Keratinocyte (primary cell): Measurements from ENCODE around the gene PAPPA. TPM values are rescaled to one million over a fixed set of nuclear protein-coding genes. Genes with fewer than 3 reads are reported as not detected.

Experiments
- DNase-seq: peaks from one replicate; pipeline ENCODE4 v3.0.0-alpha.2; 2011; ENCODE audit warnings: low read depth, missing footprints, low spot score
- FAIRE-seq: peaks from 2 replicates; lab custom pipeline; 2011; peaks lifted over from hg19 to GRCh38; lab: Jason Lieb, UNC
- H2AFZ ChIP-seq: 2 replicates; pipeline ENCODE4 v1.6.0; 2012; ENCODE audit warnings: low read length, control low read depth, inconsistent platforms; ENCODE audit not compliant: control insufficient read depth
- H3K27ac ChIP-seq: 2 replicates; pipeline ENCODE4 v1.5.1; 2011; ENCODE audit warnings: low read length; ENCODE audit not compliant: control insufficient read depth, insufficient read depth
- H3K27me3 ChIP-seq: 3 replicates; pipeline ENCODE4 v1.6.0; 2011; ENCODE audit warnings: low read length; ENCODE audit not compliant: control insufficient read depth, insufficient read depth; ENCODE audit errors: extremely low read depth
- H3K36me3 ChIP-seq, 2 experiments: 2 replicates in 1 of 2; 3 replicates in 1 of 2; pipeline ENCODE4 v1.5.1; 2011; ENCODE audit warnings: low read length in 2 of 2, mild to moderate bottlenecking in 1 of 2; ENCODE audit not compliant: control insufficient read depth in 2 of 2, insufficient read depth in 2 of 2; ENCODE audit errors: extremely low read depth in 1 of 2
- H3K4me1 ChIP-seq: 3 replicates; pipeline ENCODE4 v1.5.1; 2011; ENCODE audit warnings: low read length; ENCODE audit not compliant: control insufficient read depth, insufficient read depth; ENCODE audit errors: extremely low read depth
- H3K4me2 ChIP-seq: 3 replicates; pipeline ENCODE4 v1.6.0; 2011; ENCODE audit warnings: low read depth, low read length; ENCODE audit not compliant: control insufficient read depth, insufficient read depth; ENCODE audit errors: extremely low read depth
- H3K4me3 ChIP-seq, 3 experiments: fragments of 200-600 bp in 1 of 3; sonication (generic) in 1 of 3; 2 replicates in 2 of 3; 3 replicates in 1 of 3; pipeline ENCODE4 v1.5.1; 2011 to 2016; ENCODE audit warnings: low read length in 3 of 3, mild to moderate bottlenecking in 3 of 3, control low read depth in 2 of 3, inconsistent platforms in 1 of 3, low read depth in 1 of 3, mixed read lengths in 1 of 3, mixed run types in 1 of 3, moderate library complexity in 1 of 3; ENCODE audit not compliant: control insufficient read depth in 2 of 3, insufficient read depth in 2 of 3; ENCODE audit errors: extremely low read depth in 1 of 3
- H3K79me2 ChIP-seq: 2 replicates; pipeline ENCODE4 v1.6.0; 2012; ENCODE audit warnings: low read length; ENCODE audit not compliant: control insufficient read depth, insufficient read depth
- H3K9ac ChIP-seq: 3 replicates; pipeline ENCODE4 v1.6.0; 2011; ENCODE audit warnings: low read length; ENCODE audit not compliant: control insufficient read depth, insufficient read depth; ENCODE audit errors: extremely low read depth
- H3K9me1 ChIP-seq: 3 replicates; pipeline ENCODE4 v1.6.0; 2011; ENCODE audit warnings: low read length; ENCODE audit not compliant: control insufficient read depth, insufficient read depth; ENCODE audit errors: extremely low read depth
- H3K9me3 ChIP-seq: 2 replicates; pipeline ENCODE4 v1.5.1; 2012; ENCODE audit warnings: low read depth, low read length; ENCODE audit not compliant: control insufficient read depth
- H4K20me1 ChIP-seq: 3 replicates; pipeline ENCODE4 v1.6.0; 2011; ENCODE audit warnings: low read length; ENCODE audit not compliant: control insufficient read depth, insufficient read depth; ENCODE audit errors: extremely low read depth
- EZH2 ChIP-seq: IDR thresholded peaks from one replicate; pipeline ENCODE4 v1.6.1; 2012; ENCODE audit warnings: inconsistent platforms, mild to moderate bottlenecking, low read length, moderate library complexity
- dilution Hi-C: fragments of 300-500 bp; cut with MboI; formaldehyde crosslinking; loops from one replicate; pipeline ENCODE4 v1.7.0; 2020; ENCODE audit warnings: low sequenced_read_pairs; ENCODE audit not compliant: extremely low pct_ligation_motif_present
- polyA plus RNA-seq, 5 experiments: library from polyadenylated mRNA; depleted of rRNA in 3 of 5; stranded (reverse) in 3 of 5; stranded (forward) in 1 of 5; unstranded in 1 of 5; fragments of >200 nt; gene quantifications; 1 replicate in 1 of 5; 2 replicates in 3 of 5; 3 replicates in 1 of 5; pipeline versions ENCODE4 v1.2.1 to v1.2.3, GENCODE V29; 2011 to 2012; ENCODE audit warnings: missing spikeins in 2 of 5, low read depth in 1 of 5, low replicate concordance in 1 of 5
- TF ChIP-seq, protein P1 (sequence below), 3 experiments: IDR thresholded peaks in 1 of 3; conservative IDR thresholded peaks in 1 of 3; optimal IDR thresholded peaks in 1 of 3; 2 replicates in 2 of 3; 3 replicates in 1 of 3; pipeline versions ENCODE3 to v1.5.1; 2011; ENCODE audit warnings: low read length in 3 of 3, mild to moderate bottlenecking in 3 of 3, moderate library complexity in 2 of 3, control low read depth in 1 of 3, inconsistent platforms in 1 of 3; ENCODE audit not compliant: insufficient read depth in 2 of 3; ENCODE audit errors: extremely low read depth in 1 of 3

PAPPA gene
- polyA plus RNA-seq, 1 donor (not counting 4 experiments of a cell fraction or from before 2014, with no cell fraction given), result 0.77 TPM

DNA sequence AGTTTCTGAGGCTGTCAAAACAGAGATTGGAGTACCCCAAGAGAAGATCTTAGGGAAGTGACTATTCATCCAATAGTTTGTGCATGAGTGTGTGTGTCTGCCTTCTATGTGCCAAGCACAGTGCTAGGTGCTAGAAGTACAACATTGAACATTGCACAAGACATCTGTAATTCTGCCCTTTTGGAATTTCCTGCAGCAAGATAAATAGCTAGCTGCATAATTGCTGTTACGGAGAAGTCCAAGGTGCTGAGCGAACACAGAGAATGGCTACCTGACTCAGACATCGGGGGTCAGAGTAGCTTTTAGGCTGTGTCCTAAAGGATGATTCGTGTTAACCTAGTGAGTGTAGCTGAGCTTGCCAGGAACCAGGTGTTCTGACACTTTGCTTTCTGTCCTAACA lies 44.8 kb downstream of the PAPPA start:
- H3K27ac ChIP-seq, result no peak overlapping the region
- no peak overlapping the region for H3K4me3 ChIP-seq
- H3K9ac ChIP-seq, result no peak overlapping the region
- no peaks in the 10 kb centered on the region for H3K36me3 ChIP-seq
- no peak overlapping the region for H2AFZ ChIP-seq
- no peak for TF ChIP-seq EZH2
- TF ChIP-seq, protein P1, sequence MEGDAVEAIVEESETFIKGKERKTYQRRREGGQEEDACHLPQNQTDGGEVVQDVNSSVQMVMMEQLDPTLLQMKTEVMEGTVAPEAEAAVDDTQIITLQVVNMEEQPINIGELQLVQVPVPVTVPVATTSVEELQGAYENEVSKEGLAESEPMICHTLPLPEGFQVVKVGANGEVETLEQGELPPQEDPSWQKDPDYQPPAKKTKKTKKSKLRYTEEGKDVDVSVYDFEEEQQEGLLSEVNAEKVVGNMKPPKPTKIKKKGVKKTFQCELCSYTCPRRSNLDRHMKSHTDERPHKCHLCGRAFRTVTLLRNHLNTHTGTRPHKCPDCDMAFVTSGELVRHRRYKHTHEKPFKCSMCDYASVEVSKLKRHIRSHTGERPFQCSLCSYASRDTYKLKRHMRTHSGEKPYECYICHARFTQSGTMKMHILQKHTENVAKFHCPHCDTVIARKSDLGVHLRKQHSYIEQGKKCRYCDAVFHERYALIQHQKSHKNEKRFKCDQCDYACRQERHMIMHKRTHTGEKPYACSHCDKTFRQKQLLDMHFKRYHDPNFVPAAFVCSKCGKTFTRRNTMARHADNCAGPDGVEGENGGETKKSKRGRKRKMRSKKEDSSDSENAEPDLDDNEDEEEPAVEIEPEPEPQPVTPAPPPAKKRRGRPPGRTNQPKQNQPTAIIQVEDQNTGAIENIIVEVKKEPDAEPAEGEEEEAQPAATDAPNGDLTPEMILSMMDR (optimal IDR thresholded peaks at IDR 0.05 in 1 of 3, IDR thresholded peaks at IDR 0.05 in 1 of 3, conservative IDR thresholded peaks at IDR 0.05 in 1 of 3; ENCODE audit: extremely low read depth in 1 of 3, insufficient read depth in 2 of 3, low read length in 3 of 3), result no peak
- no peaks in the 10 kb centered on the region for H3K9me1 ChIP-seq
- no peaks in the 10 kb centered on the region for H3K27me3 ChIP-seq
- no peaks in the 10 kb centered on the region for H3K79me2 ChIP-seq
- no peaks in the 10 kb centered on the region for H3K9me3 ChIP-seq
- DNase-seq (no peak), FAIRE-seq (peak; percentile 67)
- no peaks in the 10 kb centered on the region for H4K20me1 ChIP-seq
- H3K4me1 ChIP-seq, result peaks cover 13% of the 10 kb centered on the region
- H3K4me2 ChIP-seq, result no peak overlapping the region
- dilution Hi-C loops, result no loop called here

DNA sequence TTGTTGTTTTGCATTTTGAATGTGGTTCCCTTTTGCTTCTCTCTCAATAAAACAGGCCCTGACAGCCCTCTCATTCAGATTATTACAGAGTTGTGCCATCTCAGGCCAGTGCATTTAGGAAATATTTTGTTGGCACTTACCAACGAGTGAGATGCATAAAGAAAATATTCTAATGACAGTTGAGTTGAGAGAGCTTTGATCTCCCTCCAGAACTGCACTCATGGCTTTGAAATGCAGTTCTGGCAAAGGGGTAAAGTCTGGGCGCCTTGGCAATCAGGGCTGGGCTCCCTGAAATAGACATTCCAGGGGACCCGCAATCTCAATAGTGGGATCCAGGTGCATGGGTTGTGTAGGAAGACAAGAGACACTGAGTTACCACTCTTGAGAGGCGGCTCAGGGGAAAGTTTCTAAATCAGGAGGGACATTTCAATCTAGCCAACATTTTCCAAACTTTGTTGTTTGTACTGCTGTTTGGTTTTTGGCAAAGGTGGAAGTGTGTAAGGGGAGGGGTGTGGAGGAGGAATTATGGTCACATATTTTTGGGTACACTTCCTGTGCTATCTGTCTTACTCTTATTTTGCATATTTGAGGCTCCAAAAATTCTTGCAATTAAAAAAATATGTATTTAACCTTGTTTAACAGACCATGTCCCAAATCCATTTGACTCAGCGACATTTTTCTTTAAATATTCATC lies 48.8 kb downstream of the PAPPA start:
- Histone ChIP-seq H3K79me2 (no peaks in the 10 kb centered on the region), H3K27me3 (no peaks in the 10 kb centered on the region), H3K36me3 (no peaks in the 10 kb centered on the region), H3K4me2 (no peak overlapping the region), H3K4me1 (peaks cover 5% of the 10 kb centered on the region), H3K27ac (no peak overlapping the region), H4K20me1 (no peaks in the 10 kb centered on the region), H3K9me3 (no peaks in the 10 kb centered on the region), H2AFZ (no peak overlapping the region), H3K9ac (no peak overlapping the region), H3K9me1 (no peaks in the 10 kb centered on the region), H3K4me3 (no peak overlapping the region)
- FAIRE-seq, result no peak
- dilution Hi-C loops, result no loop called here
- TF ChIP-seq, protein P1 (optimal IDR thresholded peaks at IDR 0.05 in 1 of 3, IDR thresholded peaks at IDR 0.05 in 1 of 3, conservative IDR thresholded peaks at IDR 0.05 in 1 of 3; ENCODE audit: extremely low read depth in 1 of 3, insufficient read depth in 2 of 3, low read length in 3 of 3), result no peak
- no peak for TF ChIP-seq EZH2
- no peak for DNase-seq
